Neural cell (in vitro differentiated cells): ENCODE measurements around the gene FFAR4. TPM values are rescaled to one million over a fixed set of nuclear protein-coding genes. Genes with fewer than 3 reads are reported as not detected.
A peak's percentile ranks its signal among the peaks of the same experiment; 100 is the strongest.

Source experiments
- H2AFZ ChIP-seq: fragments of 200-600, 300-800 bp; sonication (generic), shearing (Covaris generic); 2 replicates; pipeline ENCODE4 v1.6.0; 2014; ENCODE audit warnings: low read depth, mild to moderate bottlenecking, antibody characterized with exemption, low read length, moderate library complexity
- H3F3A ChIP-seq: fragments of 200-600 bp; shearing (Covaris generic); 2 replicates; pipeline ENCODE4 v1.6.1; 2016; ENCODE audit warnings: mild to moderate bottlenecking, moderate library complexity, mixed read lengths, antibody characterized with exemption, low read length; ENCODE audit not compliant: insufficient read depth, poor library complexity, severe bottlenecking
- H3K27ac ChIP-seq: fragments of 200-600, 300-800 bp; sonication (generic), shearing (Covaris generic); 2 replicates; pipeline ENCODE4 v1.5.1; 2014; ENCODE audit warnings: mild to moderate bottlenecking, low read length, moderate library complexity
- H3K27me3 ChIP-seq: fragments of 300-800, 200-600 bp; sonication (generic), shearing (Covaris generic); 2 replicates; pipeline ENCODE4 v1.6.0; 2014; ENCODE audit warnings: mild to moderate bottlenecking, low read depth, low read length, moderate library complexity; ENCODE audit not compliant: insufficient read depth
- H3K36me3 ChIP-seq: fragments of 300-800, 200-600 bp; sonication (generic), shearing (Covaris generic); 2 replicates; pipeline ENCODE4 v1.5.1; 2014; ENCODE audit warnings: mild to moderate bottlenecking, antibody characterized with exemption, low read length, moderate library complexity; ENCODE audit not compliant: insufficient read depth
- H3K4me2 ChIP-seq: fragments of 300-800, 200-600 bp; sonication (generic), shearing (Covaris generic); 2 replicates; pipeline ENCODE4 v1.6.0; 2014; ENCODE audit warnings: mild to moderate bottlenecking, low read length
- H3K4me3 ChIP-seq: fragments of 300-800, 200-600 bp; sonication (generic), shearing (Covaris generic); 2 replicates; pipeline ENCODE4 v1.5.1; 2014; ENCODE audit warnings: mild to moderate bottlenecking, low read length, moderate library complexity
- H3K79me2 ChIP-seq: fragments of 200-600 bp; shearing (Covaris generic); replicated peaks from 2 replicates; pipeline ENCODE4 v1.6.0; 2014; ENCODE audit warnings: mild to moderate bottlenecking, low read length, moderate library complexity; ENCODE audit not compliant: insufficient read depth
- H3K9ac ChIP-seq: fragments of 300-800, 200-600 bp; sonication (generic), shearing (Covaris generic); 2 replicates; pipeline ENCODE4 v1.6.1; 2016; ENCODE audit warnings: mild to moderate bottlenecking, low read length, mixed read lengths
- H3K9me2 ChIP-seq: fragments of 200-600 bp; shearing (Covaris generic); 2 replicates; pipeline ENCODE4 v1.6.1; 2016; ENCODE audit warnings: mild to moderate bottlenecking, low read length, mixed read lengths; ENCODE audit not compliant: insufficient read depth
- H3K9me3 ChIP-seq: fragments of 200-600, 300-800 bp; sonication (generic), shearing (Covaris generic); 2 replicates; pipeline ENCODE4 v1.6.1; 2016; ENCODE audit warnings: mild to moderate bottlenecking, mixed run types, low read length, moderate library complexity, mixed read lengths
- H4K20me1 ChIP-seq: fragments of 200-600 bp; shearing (Covaris generic); 2 replicates; pipeline ENCODE4 v1.6.1; 2016; ENCODE audit warnings: mild to moderate bottlenecking, mixed run types; ENCODE audit not compliant: insufficient read depth
- CTCF ChIP-seq: fragments of 450-650 bp; IDR thresholded peaks from 2 replicates; pipeline ENCODE4 v1.5.1; 2014; ENCODE audit warnings: antibody characterized with exemption, mild to moderate bottlenecking, moderate library complexity; ENCODE audit not compliant: poor library complexity, severe bottlenecking
- EP300 ChIP-seq: fragments of 450-650 bp; conservative IDR thresholded peaks from 2 replicates; pipeline ENCODE4 v1.6.1; 2014; ENCODE audit warnings: antibody characterized with exemption, mild to moderate bottlenecking, moderate library complexity; ENCODE audit not compliant: poor library complexity, severe bottlenecking
- EZH2 ChIP-seq: fragments of 200-600, 300-800 bp; shearing (Covaris generic), sonication (generic); IDR thresholded peaks from 2 replicates; pipeline ENCODE4 v1.6.1; 2014; ENCODE audit warnings: antibody characterized with exemption, low read length, borderline replicate concordance, mild to moderate bottlenecking; ENCODE audit not compliant: insufficient read depth, poor library complexity, severe bottlenecking
- MXI1 ChIP-seq: fragments of 450-650 bp; conservative IDR thresholded peaks from 2 replicates; pipeline ENCODE4 v1.6.1; 2014; ENCODE audit warnings: antibody characterized with exemption, mild to moderate bottlenecking; ENCODE audit not compliant: poor library complexity, severe bottlenecking
- POLR2AphosphoS5 ChIP-seq: IDR thresholded peaks from 2 replicates; pipeline ENCODE4 v1.6.1; 2012
- RAD21 ChIP-seq: fragments of 450-650 bp; conservative IDR thresholded peaks from 2 replicates; pipeline ENCODE4 v1.6.1; 2014; ENCODE audit warnings: antibody characterized with exemption, mild to moderate bottlenecking, moderate library complexity
- REST ChIP-seq: IDR thresholded peaks from 2 replicates; pipeline ENCODE4 v1.6.1; 2012; ENCODE audit warnings: borderline replicate concordance
- SMC3 ChIP-seq: fragments of 450-650 bp; conservative IDR thresholded peaks from 2 replicates; pipeline ENCODE4 v1.6.1; 2014; ENCODE audit warnings: antibody characterized with exemption, mild to moderate bottlenecking, moderate library complexity; ENCODE audit not compliant: poor library complexity
- TAF1 ChIP-seq: IDR thresholded peaks from 2 replicates; pipeline ENCODE4 v1.6.1; 2012; ENCODE audit warnings: low read depth
- polyA plus RNA-seq: library from polyadenylated mRNA; depleted of rRNA; stranded (reverse); fragments of >200 nt; gene quantifications from 2 replicates; pipeline ENCODE4 v1.2.3, GENCODE V29; 2014

The FFAR4 gene
- polyA plus RNA-seq, 1 donor from 2014 or later: not detected

- Histone ChIP-seq H3K9ac (peak overlapping the region; percentile 32), H4K20me1 (no peaks in the 10 kb centered on the region), H3K79me2 (no peaks in the 10 kb centered on the region), H3K36me3 (no peaks in the 10 kb centered on the region), H3K9me3 (no peaks in the 10 kb centered on the region), H3K4me3 (peak overlapping the region; percentile 45), H2AFZ (no peak overlapping the region), H3K27me3 (no peaks in the 10 kb centered on the region), H3K27ac (peak overlapping the region; percentile 84), H3K4me2 (peak overlapping the region; percentile 31), H3F3A (no peaks in the 10 kb centered on the region), H3K9me2 (no peaks in the 10 kb centered on the region)
- no peak for TF ChIP-seq MXI1
- TF ChIP-seq RAD21: no peak
- TF ChIP-seq SMC3: no peak
- TF ChIP-seq CTCF: no peak
- no peak for TF ChIP-seq POLR2AphosphoS5
- no peak for TF ChIP-seq TAF1
- no peak for TF ChIP-seq EZH2
- TF ChIP-seq EP300: no peak
- no peak for TF ChIP-seq REST
Observed at GRCh38 chr10:93579985-93580711, 13.7 kb downstream of the FFAR4 start.

DNA sequence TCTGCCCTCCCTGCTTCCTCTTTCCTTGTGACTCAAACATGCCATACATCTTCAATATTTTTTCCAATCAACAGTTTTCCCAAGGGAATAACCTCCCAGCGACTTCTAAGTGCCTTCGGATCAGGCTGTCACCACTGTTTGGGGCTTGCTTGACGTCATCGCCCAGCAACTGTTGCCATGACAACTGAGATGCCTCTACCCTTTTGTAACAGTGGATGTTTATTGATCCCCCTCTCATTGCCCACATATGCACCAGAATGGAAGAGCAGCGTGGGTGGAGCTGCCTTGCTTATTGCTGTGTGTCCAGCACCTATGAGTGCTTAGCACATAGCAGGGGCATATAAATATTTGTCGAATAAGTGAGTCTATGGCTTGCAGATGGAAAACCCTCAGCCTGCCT, 14.4 kb downstream of the FFAR4 start:
- Histone ChIP-seq H3K9me3 (no peaks in the 10 kb centered on the region), H3K4me3 (peak overlapping the region; percentile 45), H3K9ac (peak overlapping the region; percentile 59), H4K20me1 (no peaks in the 10 kb centered on the region), H2AFZ (peak overlapping the region; percentile 30), H3K27me3 (no peaks in the 10 kb centered on the region), H3K36me3 (no peaks in the 10 kb centered on the region), H3K79me2 (no peaks in the 10 kb centered on the region), H3K27ac (peak overlapping the region; percentile 84), H3K4me2 (peak overlapping the region; percentile 31), H3F3A (no peaks in the 10 kb centered on the region), H3K9me2 (no peaks in the 10 kb centered on the region)
- TF ChIP-seq TAF1 (peak; percentile 58), RAD21 (no peak), EP300 (peak; percentile 95), EZH2 (no peak), POLR2AphosphoS5 (peak; percentile 80), SMC3 (peak; percentile 33), CTCF (no peak), REST (peak; percentile 97), MXI1 (peak; percentile 73)
